CD8-positive, alpha-beta memory T cell (primary cell): ENCODE results near the gene EVA1B. TPM values are rescaled to one million over a fixed set of nuclear protein-coding genes. Genes with fewer than 3 reads are reported as not detected.

Source experiments
- CTCF ChIA-PET: fragments of 350-600 bp; sonication (Branson Sonifier 250); formaldehyde crosslinking; loops from one replicate; lab custom pipeline; 2021; ENCODE audit warnings: antibody characterized with exemption; lab: Charles Lee
- POLR2A ChIA-PET: fragments of 350-600 bp; sonication (Branson Sonifier 250); formaldehyde crosslinking; loops from one replicate; lab custom pipeline; 2021; ENCODE audit warnings: antibody characterized with exemption; lab: Charles Lee
- DNase-seq, 5 donors: peaks; one replicate each; pipeline versions ENCODE4 v3.0.0 to v3.0.0-alpha.2; 2020 to 2022; ENCODE audit warnings: mixed read lengths in 1 of 5
- H3K27ac ChIP-seq: one replicate; pipeline ENCODE4 v1.7.0; 2013; ENCODE audit warnings: low read depth, mild to moderate bottlenecking, low read length, moderate library complexity
- H3K27me3 ChIP-seq: 2 replicates; pipeline ENCODE4 v1.7.0; 2013; ENCODE audit warnings: low read length, mild to moderate bottlenecking; ENCODE audit not compliant: insufficient read depth, poor library complexity, severe bottlenecking
- H3K36me3 ChIP-seq: 2 replicates; pipeline ENCODE4 v1.7.0; 2013; ENCODE audit warnings: mild to moderate bottlenecking, low read length, moderate library complexity; ENCODE audit not compliant: insufficient read depth
- H3K4me1 ChIP-seq: 2 replicates; pipeline ENCODE4 v1.7.0; 2013; ENCODE audit warnings: mild to moderate bottlenecking, low read length, moderate library complexity; ENCODE audit not compliant: insufficient read depth
- H3K4me3 ChIP-seq: 2 replicates; pipeline ENCODE4 v1.7.0; 2013; ENCODE audit warnings: mild to moderate bottlenecking, low read length
- H3K9me3 ChIP-seq: 2 replicates; pipeline ENCODE4 v1.7.0; 2013; ENCODE audit warnings: mild to moderate bottlenecking, low read length
- H3K27ac Mint-ChIP-seq, 8 donors: one replicate each; pipeline ENCODE4 v1.8.0; 2020 to 2021; ENCODE audit warnings: mixed read lengths in 8 of 8, mild to moderate bottlenecking in 6 of 8, inconsistent platforms in 3 of 8, moderate library complexity in 3 of 8
- H3K27me3 Mint-ChIP-seq, 2 donors: one replicate each; pipeline ENCODE4 v1.8.0; 2020 to 2021; ENCODE audit warnings: mixed read lengths in 2 of 2, mild to moderate bottlenecking in 1 of 2, moderate library complexity in 1 of 2
- H3K36me3 Mint-ChIP-seq, 3 donors: one replicate each; pipeline ENCODE4 v1.8.0; 2020 to 2021; ENCODE audit warnings: mixed read lengths in 3 of 3, inconsistent platforms in 1 of 3, mild to moderate bottlenecking in 1 of 3
- H3K4me1 Mint-ChIP-seq, 3 donors: one replicate each; pipeline ENCODE4 v1.8.0; 2020 to 2021; ENCODE audit warnings: mixed read lengths in 3 of 3, inconsistent platforms in 1 of 3, mild to moderate bottlenecking in 1 of 3
- H3K4me3 Mint-ChIP-seq, 7 donors: one replicate each; pipeline ENCODE4 v1.8.0; 2020 to 2021; ENCODE audit warnings: mixed read lengths in 7 of 7, mild to moderate bottlenecking in 6 of 7, moderate library complexity in 4 of 7, inconsistent platforms in 2 of 7
- H3K9me3 Mint-ChIP-seq, 5 donors: one replicate each; pipeline ENCODE4 v1.8.0; 2020 to 2022; ENCODE audit warnings: mixed read lengths in 5 of 5, mild to moderate bottlenecking in 3 of 5, moderate library complexity in 2 of 5, inconsistent platforms in 1 of 5
- polyA plus RNA-seq: library from polyadenylated mRNA; unstranded; fragments of 300-500 nt; fragmentation: Illumina TruSeq; gene quantifications from one replicate; pipeline ENCODE4 v1.2.3, GENCODE V29; 2021
- total RNA-seq, 2 experiments: library from RNA; stranded (reverse); gene quantifications; one replicate each; pipeline ENCODE4 v1.2.3, GENCODE V29; 2021

Gene EVA1B
- total and polyA plus RNA-seq, 3 experiments from 2014 or later: 8.1 to 16.3 (median 13.6) TPM

DNA sequence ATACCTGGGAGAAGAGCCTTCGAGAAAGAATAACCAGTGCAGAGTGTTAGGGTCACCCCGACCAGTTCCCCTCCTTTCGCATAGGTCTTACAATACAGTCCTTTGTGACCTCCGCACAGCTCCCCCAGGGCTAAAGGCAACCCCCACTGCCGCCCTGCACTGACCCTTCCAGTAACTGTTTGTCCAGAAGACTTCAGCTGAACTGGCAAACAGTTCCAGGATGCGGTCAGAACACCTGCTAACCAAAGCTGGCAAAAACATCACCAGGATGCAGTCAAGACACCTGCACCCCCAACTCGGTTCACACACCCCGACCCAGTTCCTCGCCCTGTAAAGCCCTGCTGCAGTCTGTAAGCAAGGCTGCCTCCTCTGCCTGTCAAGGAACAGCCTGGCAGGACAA is 6.4 kb upstream of the EVA1B start:
- DNase-seq: no peak
- Histone ChIP-seq H3K9me3 (no peaks in the 10 kb centered on the region), H3K4me1 (no peaks in the 10 kb centered on the region), H3K36me3 (no peaks in the 10 kb centered on the region), H3K27ac (no peak overlapping the region), H3K4me3 (no peak overlapping the region), H3K27me3 (no peaks in the 10 kb centered on the region)
- no peaks in the 10 kb centered on the region for H3K9me3 Mint-ChIP-seq
- peaks cover 0 to 1% of the 10 kb centered on the region in 2 donors for H3K27me3 Mint-ChIP-seq
- ChIA-PET POLR2A (no interaction called here), CTCF (no interaction called here)
- peak overlapping the region in 2 of 7 donors; percentile 5 to 36 for H3K4me3 Mint-ChIP-seq
- H3K27ac Mint-ChIP-seq: peak overlapping the region in 3 of 8 donors; percentile 16 to 56 (median 43)
- no peaks in the 10 kb centered on the region for H3K36me3 Mint-ChIP-seq
- peaks cover 1 to 8% (median 5%) of the 10 kb centered on the region in 3 donors for H3K4me1 Mint-ChIP-seq

- H3K4me1 ChIP-seq: peaks cover 10% of the 10 kb centered on the region
- H3K9me3 Mint-ChIP-seq: no peaks in the 10 kb centered on the region
- ChIA-PET POLR2A (no interaction called here), CTCF (no interaction called here)
- H3K4me3 Mint-ChIP-seq: no peak overlapping the region
- H3K9me3 ChIP-seq: no peaks in the 10 kb centered on the region
- H3K36me3 Mint-ChIP-seq: no peaks in the 10 kb centered on the region
- no peaks in the 10 kb centered on the region for H3K36me3 ChIP-seq
- H3K4me1 Mint-ChIP-seq: peaks cover 12 to 17% (median 16%) of the 10 kb centered on the region in 3 donors
- DNase-seq: no peak
- H3K27ac Mint-ChIP-seq: no peak overlapping the region
- H3K27me3 ChIP-seq: no peaks in the 10 kb centered on the region
- peaks cover 0 to 1% of the 10 kb centered on the region in 2 donors for H3K27me3 Mint-ChIP-seq
- H3K4me3 ChIP-seq: no peak overlapping the region
- H3K27ac ChIP-seq: no peak overlapping the region
These were observed 5.3 kb upstream of the EVA1B start for GRCh38 chr1:36328713-36329112.

DNA sequence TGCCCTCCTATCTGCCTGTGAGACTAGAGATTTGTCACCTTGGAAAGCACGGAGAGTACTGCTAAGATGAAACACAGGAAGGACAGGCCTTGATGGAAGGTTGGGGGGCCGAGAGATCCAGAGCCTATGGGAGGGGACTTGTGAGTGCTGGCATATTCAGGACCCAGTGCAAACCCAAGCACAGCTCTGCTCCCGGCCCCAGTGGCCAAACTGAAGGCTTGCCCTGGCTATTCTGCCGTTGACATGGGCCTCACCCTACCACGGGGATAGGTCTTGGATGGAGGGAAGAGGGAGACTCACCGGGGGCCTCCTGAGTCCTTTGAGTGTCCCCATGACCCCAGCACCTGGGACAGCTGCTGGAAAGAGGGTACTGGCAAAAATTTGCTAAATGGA is 4.6 kb upstream of the EVA1B start:
- Histone ChIP-seq H3K4me3 (no peak overlapping the region), H3K9me3 (no peaks in the 10 kb centered on the region), H3K36me3 (no peaks in the 10 kb centered on the region), H3K27ac (no peak overlapping the region), H3K27me3 (no peaks in the 10 kb centered on the region), H3K4me1 (peaks cover 10% of the 10 kb centered on the region)
- no peak for DNase-seq
- Mint-ChIP-seq H3K27me3 (peaks cover 0 to 1% of the 10 kb centered on the region in 2 donors), H3K9me3 (no peaks in the 10 kb centered on the region), H3K36me3 (no peaks in the 10 kb centered on the region), H3K4me3 (peak overlapping the region in 1 of 7 donors; percentile 28), H3K4me1 (peaks cover 12 to 18% (median 17%) of the 10 kb centered on the region in 3 donors), H3K27ac (no peak overlapping the region)
- POLR2A ChIA-PET: no interaction called here
- CTCF ChIA-PET: no interaction called here

GRCh38 chr1:36327421-36328087 is 4.1 kb upstream of the EVA1B start:
- Mint-ChIP-seq H3K9me3 (no peaks in the 10 kb centered on the region), H3K27ac (peak overlapping the region in 4 of 8 donors; percentile 7 to 71 (median 38)), H3K4me3 (peak overlapping the region in 2 of 7 donors; percentile 7 to 28), H3K36me3 (no peaks in the 10 kb centered on the region), H3K4me1 (peaks cover 12 to 21% (median 19%) of the 10 kb centered on the region in 3 donors), H3K27me3 (peaks cover 0 to 1% of the 10 kb centered on the region in 2 donors)
- ChIA-PET POLR2A (no interaction called here), CTCF (no interaction called here)
- H3K36me3 ChIP-seq: no peaks in the 10 kb centered on the region
- DNase-seq: no peak
- H3K4me1 ChIP-seq: peaks cover 10% of the 10 kb centered on the region
- H3K9me3 ChIP-seq: no peaks in the 10 kb centered on the region
- H3K4me3 ChIP-seq: no peak overlapping the region
- H3K27me3 ChIP-seq: no peaks in the 10 kb centered on the region
- no peak overlapping the region for H3K27ac ChIP-seq

DNA sequence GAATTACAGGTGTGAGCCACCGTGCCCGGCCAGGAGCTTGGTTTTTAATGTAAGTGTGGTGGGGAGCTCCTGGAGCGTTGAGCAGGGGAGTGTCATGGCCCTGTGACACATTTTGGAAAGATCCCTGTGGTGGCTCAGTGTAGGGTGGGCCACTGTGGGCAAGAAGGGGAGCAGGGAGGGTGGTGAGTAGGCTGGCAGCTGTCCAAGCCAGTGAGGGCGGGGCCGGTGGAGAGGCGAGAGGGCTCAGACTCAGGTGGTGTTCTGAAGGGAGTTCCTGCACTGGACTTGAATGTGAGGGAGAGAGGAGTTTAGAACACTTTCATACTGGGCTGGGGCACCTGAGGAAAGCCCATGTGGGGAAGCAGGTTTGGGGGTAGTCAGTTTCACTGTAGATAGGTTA is 3.1 kb upstream of the EVA1B start:
- peaks cover 10% of the 10 kb centered on the region for H3K4me1 ChIP-seq
- ChIA-PET CTCF (interaction anchor here (1.7 kb wide), 1 partner anchor 16 kb away, joined by 5 read pairs; no protein-coding TSS in a partner anchor), POLR2A (no interaction called here)
- no peaks in the 10 kb centered on the region for H3K36me3 ChIP-seq
- no peaks in the 10 kb centered on the region for H3K9me3 Mint-ChIP-seq
- H3K36me3 Mint-ChIP-seq: no peaks in the 10 kb centered on the region
- peaks cover 17 to 26% (median 23%) of the 10 kb centered on the region in 3 donors for H3K4me1 Mint-ChIP-seq
- no peak overlapping the region for H3K27ac ChIP-seq
- H3K27me3 Mint-ChIP-seq: peaks cover 0 to 1% of the 10 kb centered on the region in 2 donors
- H3K9me3 ChIP-seq: no peaks in the 10 kb centered on the region
- H3K4me3 Mint-ChIP-seq: peak overlapping the region in 1 of 7 donors; percentile 7
- no peak for DNase-seq
- no peaks in the 10 kb centered on the region for H3K27me3 ChIP-seq
- H3K4me3 ChIP-seq: no peak overlapping the region
- H3K27ac Mint-ChIP-seq: peak overlapping the region in 2 of 8 donors; percentile 18 to 61

DNA sequence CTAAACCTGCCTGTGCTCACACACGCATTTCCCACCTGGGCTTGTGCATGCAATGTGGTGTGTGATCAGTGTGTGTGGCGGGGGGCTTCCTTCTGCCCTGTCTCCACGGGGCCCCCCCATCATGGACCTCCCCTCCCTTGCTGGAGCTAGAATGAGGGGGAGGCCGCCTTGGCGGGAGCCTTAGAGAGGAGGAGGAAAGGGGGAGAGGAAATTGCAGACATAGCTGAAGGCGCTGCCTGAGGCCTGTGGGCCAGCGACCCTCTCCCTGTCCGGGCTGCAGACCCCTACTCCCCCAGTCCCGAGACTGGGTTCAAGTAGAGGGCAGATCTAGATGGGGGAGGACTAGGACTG is 883 bp upstream of the EVA1B start:
- Histone ChIP-seq H3K4me1 (peaks cover 10% of the 10 kb centered on the region), H3K27ac (peak overlapping the region; percentile 54), H3K36me3 (no peaks in the 10 kb centered on the region), H3K4me3 (peak overlapping the region; percentile 70), H3K27me3 (no peaks in the 10 kb centered on the region), H3K9me3 (no peaks in the 10 kb centered on the region)
- Mint-ChIP-seq H3K27me3 (peaks cover 0 to 1% of the 10 kb centered on the region in 2 donors), H3K27ac (peak overlapping the region in 5 of 8 donors; percentile 36 to 88 (median 76)), H3K9me3 (no peaks in the 10 kb centered on the region), H3K4me1 (peaks cover 25 to 38% (median 26%) of the 10 kb centered on the region in 3 donors), H3K4me3 (peak overlapping the region; percentile 57 to 90 (median 81)), H3K36me3 (no peaks in the 10 kb centered on the region)
- CTCF ChIA-PET: interaction anchor here (1.2 to 5.0 kb wide), 4 partner anchors 18 to 136 kb away, joined by 3 to 16 read pairs (median 3); partner anchors contain the start of gene SH3D21
- POLR2A ChIA-PET: interaction anchor here (0.8 to 1.8 kb wide), 2 partner anchors 62 to 175 kb away, joined by 3 to 5 read pairs; no protein-coding TSS in a partner anchor
- DNase-seq: no peak

DNA sequence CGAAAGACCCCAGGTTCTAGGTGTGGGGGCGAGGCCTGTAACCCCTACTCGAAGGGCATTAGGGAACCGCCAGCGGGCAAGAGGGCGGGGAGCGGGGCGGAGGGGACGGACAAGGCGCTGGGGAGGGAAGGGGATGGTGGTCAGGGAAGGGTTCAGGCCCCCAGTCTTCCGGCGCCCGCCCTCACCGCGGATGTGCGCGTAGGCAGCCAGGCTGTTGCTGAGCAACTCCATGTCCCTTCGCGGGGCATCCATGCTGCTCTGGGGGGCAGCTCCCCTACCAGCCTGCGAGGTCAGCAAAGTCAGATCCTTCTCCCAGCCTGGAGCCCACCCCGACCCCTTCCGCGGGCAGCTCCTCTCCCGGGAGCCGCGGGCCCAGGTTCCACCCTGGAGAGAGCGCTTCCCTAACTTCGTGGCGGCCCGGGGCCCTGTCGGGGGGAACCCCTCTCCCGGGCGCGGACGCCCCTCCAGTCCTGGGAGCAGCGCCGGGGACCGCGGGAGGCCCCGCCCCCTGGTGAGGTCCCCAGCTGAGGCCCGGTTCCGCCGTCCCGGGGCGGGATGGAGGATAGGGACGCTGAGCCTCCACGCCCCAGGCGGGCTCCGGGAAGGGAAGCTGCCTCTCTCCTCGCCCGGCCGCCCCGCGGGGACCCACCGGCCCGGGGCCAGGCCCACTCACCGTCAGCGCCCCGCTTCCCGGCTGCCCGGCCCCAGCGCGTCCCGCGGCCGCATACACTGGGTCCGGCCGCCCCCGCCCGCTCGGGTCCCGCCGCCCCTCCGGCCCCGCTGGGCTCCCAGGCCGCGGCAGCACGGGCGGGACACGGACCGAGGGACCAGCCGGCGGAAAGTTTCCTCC is 434 bp downstream of the EVA1B start:
- peak in 3 of 5 donors; percentile 35 to 64 (median 38) for DNase-seq
- Histone ChIP-seq H3K4me1 (peaks cover 10% of the 10 kb centered on the region), H3K36me3 (no peaks in the 10 kb centered on the region), H3K4me3 (no peak overlapping the region), H3K27me3 (no peaks in the 10 kb centered on the region), H3K9me3 (no peaks in the 10 kb centered on the region), H3K27ac (peak overlapping the region; percentile 31)
- Mint-ChIP-seq H3K27ac (peak overlapping the region in 7 of 8 donors; percentile 7 to 90 (median 70)), H3K9me3 (no peaks in the 10 kb centered on the region), H3K27me3 (peaks cover 0 to 1% of the 10 kb centered on the region in 2 donors), H3K4me3 (peak overlapping the region; percentile 77 to 89 (median 81)), H3K4me1 (peaks cover 25 to 38% (median 26%) of the 10 kb centered on the region in 3 donors), H3K36me3 (no peaks in the 10 kb centered on the region)
- ChIA-PET CTCF (interaction anchor here (0.8 to 5.0 kb wide), 5 partner anchors 10 to 44 kb away, joined by 3 to 16 read pairs (median 3); partner anchors contain the start of gene SH3D21), POLR2A (interaction anchor here (1.8 to 2.2 kb wide), 2 partner anchors 16 to 64 kb away, joined by 5 to 13 read pairs; partner anchors contain the start of gene SH3D21)
